Medulla oblongata (tissue), 1 donor: Measurements from ENCODE around the gene HEATR5B.
"Not testable (repeated sequence)": the region's sequence is repeated elsewhere in the genome, so short reads cannot be mapped to it uniquely, and the experiment has no call there.

Experiments used
- DNase-seq: peaks from one replicate; pipeline ENCODE4 v3.0.0-alpha.2; 2015; ENCODE audit errors: extremely low spot score

HEATR5B gene

GRCh38 chr2:36941867-36942266 lies 142.3 kb downstream of the HEATR5B start:
- no peak for DNase-seq

GRCh38 chr2:36936526-36936925 lies 147.6 kb downstream of the HEATR5B start:
- DNase-seq, result not testable (repeated sequence)

GRCh38 chr2:36931688-36932087 lies 152.5 kb downstream of the HEATR5B start:
- not testable (repeated sequence) for DNase-seq
